ENCODE data around the gene AKR1B15.
"Not testable (repeated sequence)": the region's sequence is repeated elsewhere in the genome, so short reads cannot be mapped to it uniquely, and the experiment has no call there.

AKR1B15 gene

GRCh38 chr7:134548877-134549276, at the start of gene AKR1B15:
Gene AKR1B15 (plus strand): TSS chr7:134549110. CDS start chr7:134564620, 15,510 bp downstream.
- DNase-seq (ENCODE audit: low read depth), result no peak

GRCh38 chr7:134500406-134500805, 48.5 kb upstream of the AKR1B15 start:
- DNase-seq (ENCODE audit: low read depth), result no peak

- DNase-seq (ENCODE audit: low read depth), result no peak
These were observed 47.9 kb upstream of the AKR1B15 start for GRCh38 chr7:134500982-134501381.

GRCh38 chr7:134502463-134503371, 46.2 kb upstream of the AKR1B15 start:
- no peak for DNase-seq (ENCODE audit: low read depth)

- DNase-seq (ENCODE audit: low read depth), result no peak
These were observed 44.2 kb upstream of the AKR1B15 start for GRCh38 chr7:134504660-134505164.

GRCh38 chr7:134505856-134506255, 43.1 kb upstream of the AKR1B15 start:
- DNase-seq (ENCODE audit: low read depth), result no peak

GRCh38 chr7:134509010-134509409, 39.9 kb upstream of the AKR1B15 start:
- no peak for DNase-seq (ENCODE audit: low read depth)

- no peak for DNase-seq (ENCODE audit: low read depth)
These were observed 38.3 kb upstream of the AKR1B15 start for GRCh38 chr7:134510646-134511045.

GRCh38 chr7:134512271-134512670, 36.6 kb upstream of the AKR1B15 start:
- DNase-seq (ENCODE audit: low read depth), result no peak

- no peak for DNase-seq (ENCODE audit: low read depth)
These were observed 35.6 kb upstream of the AKR1B15 start for GRCh38 chr7:134513169-134513752.

GRCh38 chr7:134514106-134514505, 34.8 kb upstream of the AKR1B15 start:
- no peak for DNase-seq (ENCODE audit: low read depth)

GRCh38 chr7:134514663-134515062, 34.2 kb upstream of the AKR1B15 start:
- no peak for DNase-seq (ENCODE audit: low read depth)

- DNase-seq (ENCODE audit: low read depth), result no peak
These were observed 33.1 kb upstream of the AKR1B15 start for GRCh38 chr7:134515569-134516468.

- no peak for DNase-seq (ENCODE audit: low read depth)
These were observed 28.8 kb upstream of the AKR1B15 start for GRCh38 chr7:134520130-134520529.

GRCh38 chr7:134522601-134523000, 26.3 kb upstream of the AKR1B15 start:
- DNase-seq (ENCODE audit: low read depth), result no peak

GRCh38 chr7:134525449-134525848, 23.5 kb upstream of the AKR1B15 start:
- not testable (repeated sequence) for DNase-seq (ENCODE audit: low read depth)

GRCh38 chr7:134526552-134527248, 22.2 kb upstream of the AKR1B15 start:
- not testable (repeated sequence) for DNase-seq (ENCODE audit: low read depth)

- DNase-seq (ENCODE audit: low read depth), result no peak
These were observed 20.9 kb upstream of the AKR1B15 start for GRCh38 chr7:134527979-134528371.

GRCh38 chr7:134528749-134529148, 20.2 kb upstream of the AKR1B15 start:
- DNase-seq (ENCODE audit: low read depth), result no peak

GRCh38 chr7:134530460-134530859, 18.4 kb upstream of the AKR1B15 start:
- no peak for DNase-seq (ENCODE audit: low read depth)

- DNase-seq (ENCODE audit: low read depth), result no peak
These were observed 16.5 kb upstream of the AKR1B15 start for GRCh38 chr7:134532180-134532953.

All from activated T-helper 9 cell treated with anti-CD3 and anti-CD28 coated beads, Interleukin-2, amount 50 U/mL, for 16 hours (primary cell).